Activated effector memory CD4-positive, alpha-beta T cell treated with anti-CD3 and anti-CD28 coated beads, Interleukin-2, amount 50 U/mL, for 16 hours (primary cell): ENCODE data around the gene ZIC2.
"Not testable (repeated sequence)": the region's sequence is repeated elsewhere in the genome, so short reads cannot be mapped to it uniquely, and the experiment has no call there.

Source experiments
- DNase-seq: peaks from one replicate; pipeline ENCODE4 v3.0.0-alpha.2; 2020

The ZIC2 gene

DNA sequence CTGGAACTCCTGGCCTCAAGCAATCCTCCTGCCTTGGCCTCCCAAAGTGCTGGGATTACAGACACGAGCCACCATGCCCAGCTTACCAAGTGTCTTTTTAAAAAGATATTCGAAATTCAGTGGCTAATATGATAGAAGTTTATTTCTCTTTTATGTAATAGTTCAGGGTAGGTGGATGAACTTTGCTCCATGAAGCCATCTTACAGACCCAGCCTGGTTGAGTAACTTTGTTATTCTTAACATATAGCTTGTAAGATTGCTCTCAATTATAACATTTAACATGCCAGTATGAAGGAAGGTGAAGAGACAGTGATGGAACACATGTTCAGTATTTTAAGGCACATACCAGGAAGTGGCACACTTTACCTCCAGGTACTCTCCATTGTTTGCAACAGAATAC is 42.4 kb downstream of the ZIC2 start:
- no peak for DNase-seq

DNA sequence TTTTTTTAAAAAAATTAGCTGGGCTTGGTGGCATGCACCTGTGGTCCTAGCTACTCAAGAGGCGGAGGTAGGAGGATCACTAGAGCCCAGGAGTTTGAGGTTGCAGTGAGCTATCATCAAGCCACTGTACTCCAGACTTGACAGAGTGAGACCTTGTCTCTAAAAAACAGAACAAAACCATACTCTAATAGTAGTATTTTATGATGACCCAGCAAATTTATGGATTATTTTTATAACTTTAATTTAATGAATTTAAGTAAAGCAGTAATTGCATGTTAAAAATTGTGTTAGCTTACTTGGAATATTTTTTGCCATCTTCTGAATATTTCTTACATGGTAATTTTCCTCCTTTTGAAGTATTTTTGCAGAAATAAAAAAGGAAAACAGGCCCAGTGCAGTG is 48.3 kb downstream of the ZIC2 start:
- no peak for DNase-seq

DNA sequence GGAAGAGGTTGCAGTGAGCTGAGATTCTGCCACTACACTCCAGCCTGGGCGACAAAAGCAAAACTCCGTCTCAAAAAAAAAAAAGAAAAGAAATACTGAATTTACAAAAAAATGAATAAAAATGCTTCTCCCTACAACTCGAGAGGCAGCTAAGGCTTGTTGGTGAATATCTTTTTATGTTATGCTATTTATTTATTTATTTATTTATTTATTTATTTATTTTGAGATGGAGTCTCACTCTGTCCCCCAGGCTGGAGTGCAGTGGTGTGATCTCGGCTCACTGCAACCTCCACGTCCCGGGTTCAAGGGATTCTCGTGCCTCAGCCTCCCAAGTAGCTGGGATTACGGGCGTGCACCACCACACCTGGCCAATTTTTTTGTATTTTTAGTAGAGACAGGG is 51.1 kb downstream of the ZIC2 start:
- not testable (repeated sequence) for DNase-seq

DNA sequence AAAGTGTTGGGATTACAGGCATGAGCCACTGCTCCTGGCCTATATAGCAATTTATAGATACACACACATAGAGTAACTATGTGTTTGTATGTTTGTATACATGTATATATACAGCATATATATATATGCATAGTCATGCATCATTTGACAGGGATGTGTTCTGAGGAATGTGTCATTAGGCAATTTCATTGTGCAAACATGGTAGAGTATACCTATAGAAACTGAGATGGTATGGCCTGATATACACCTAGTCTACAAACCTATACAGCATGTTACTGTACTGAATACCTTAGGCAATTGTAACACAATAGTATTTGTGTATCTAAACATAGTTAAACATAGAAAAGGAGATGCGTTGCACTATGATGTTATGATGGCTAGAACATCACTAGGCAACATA is 54.4 kb downstream of the ZIC2 start:
- no peak for DNase-seq
